ENCODE data around the gene UBE2H.

DNA sequence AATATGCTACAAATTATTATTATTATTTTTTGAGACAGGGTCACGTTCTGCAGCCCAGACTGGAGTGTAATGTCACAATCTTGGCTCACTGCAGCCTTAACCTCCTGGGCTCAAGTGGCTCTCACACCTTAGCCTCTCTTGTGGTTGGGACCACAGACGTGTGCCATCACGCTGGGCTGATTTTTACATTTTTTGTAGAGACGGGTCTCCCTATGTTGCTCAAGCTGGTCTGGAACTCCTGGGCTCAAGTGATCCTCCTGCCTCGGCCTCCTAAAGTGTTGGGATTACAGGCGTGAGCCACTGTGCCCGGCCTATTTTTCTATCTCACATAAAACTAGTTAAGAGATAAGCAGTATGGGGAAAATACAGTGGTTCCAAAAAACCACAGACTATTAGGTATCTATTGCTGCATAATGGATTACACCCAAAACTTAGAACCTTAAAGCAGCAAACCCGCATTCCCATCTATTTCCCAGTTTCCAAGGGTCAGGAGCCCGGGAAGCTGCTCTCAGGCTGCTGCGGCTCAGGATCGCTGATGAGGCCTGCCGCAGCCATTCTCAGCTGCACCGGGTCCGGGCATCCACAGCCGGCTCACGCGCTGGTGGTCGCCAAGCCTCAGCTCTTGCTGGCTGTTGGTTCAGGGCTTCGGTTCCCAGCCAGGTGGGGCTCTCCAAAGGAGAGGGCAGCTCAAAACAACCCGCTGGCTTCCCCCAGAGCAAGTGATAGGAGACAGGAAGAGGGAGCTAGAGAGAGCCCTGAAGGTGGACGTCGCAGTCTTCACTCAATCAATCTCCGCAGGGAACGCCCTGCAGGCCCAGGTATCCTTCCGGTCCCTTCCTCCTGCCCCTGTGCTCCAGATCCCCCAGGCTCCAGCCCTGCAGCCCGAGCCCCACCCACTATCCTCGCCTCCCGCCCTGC lies 128.2 kb downstream of the UBE2H start:
- TF ChIP-seq, protein P1, sequence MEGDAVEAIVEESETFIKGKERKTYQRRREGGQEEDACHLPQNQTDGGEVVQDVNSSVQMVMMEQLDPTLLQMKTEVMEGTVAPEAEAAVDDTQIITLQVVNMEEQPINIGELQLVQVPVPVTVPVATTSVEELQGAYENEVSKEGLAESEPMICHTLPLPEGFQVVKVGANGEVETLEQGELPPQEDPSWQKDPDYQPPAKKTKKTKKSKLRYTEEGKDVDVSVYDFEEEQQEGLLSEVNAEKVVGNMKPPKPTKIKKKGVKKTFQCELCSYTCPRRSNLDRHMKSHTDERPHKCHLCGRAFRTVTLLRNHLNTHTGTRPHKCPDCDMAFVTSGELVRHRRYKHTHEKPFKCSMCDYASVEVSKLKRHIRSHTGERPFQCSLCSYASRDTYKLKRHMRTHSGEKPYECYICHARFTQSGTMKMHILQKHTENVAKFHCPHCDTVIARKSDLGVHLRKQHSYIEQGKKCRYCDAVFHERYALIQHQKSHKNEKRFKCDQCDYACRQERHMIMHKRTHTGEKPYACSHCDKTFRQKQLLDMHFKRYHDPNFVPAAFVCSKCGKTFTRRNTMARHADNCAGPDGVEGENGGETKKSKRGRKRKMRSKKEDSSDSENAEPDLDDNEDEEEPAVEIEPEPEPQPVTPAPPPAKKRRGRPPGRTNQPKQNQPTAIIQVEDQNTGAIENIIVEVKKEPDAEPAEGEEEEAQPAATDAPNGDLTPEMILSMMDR (IDR thresholded peaks at IDR 0.05; ENCODE audit: low read length), result peak; percentile 49
- TF ChIP-seq EZH2 (optimal IDR thresholded peaks at IDR 0.05; ENCODE audit: low read depth, low read length) (no peak), EZH2phosphoT487 (IDR thresholded peaks at IDR 0.05; ENCODE audit: low read length) (no peak)

Data from MM.1S (cell line).